HCT116 (cell line): Measurements from ENCODE around the gene SYNPO. TPM values are rescaled to one million over a fixed set of nuclear protein-coding genes. Genes with fewer than 3 reads are reported as not detected.

Experiments
- ATAC-seq: fragments of 200-7000 bp; cut with Tn5 transposase; 2 replicates; pipeline ENCODE4 v1.9.1; 2020; ENCODE audit warnings: mild to moderate bottlenecking, moderate library complexity
- Bru-seq: library from RNA; stranded (reverse); fragments of 400-500 nt; gene quantifications from one replicate; lab custom pipeline; 2021; lab: Mats Ljungman, UMichigan
- BruChase-seq, 2 experiments: library from RNA; stranded (reverse); fragments of 400-500 nt; gene quantifications; one replicate each; lab custom pipeline; 2021; lab: Mats Ljungman, UMichigan
- BruUV-seq: library from RNA; stranded (reverse); fragments of 400-500 nt; replicated peaks from 2 replicates; lab custom pipeline; 2021; lab: Mats Ljungman, UMichigan
- CTCF ChIA-PET: fragments of 300-600 bp; sonication (Branson Sonifier 250); formaldehyde crosslinking; loops from one replicate; lab custom pipeline; 2021; ENCODE audit warnings: antibody characterized with exemption; lab: Charles Lee
- POLR2A ChIA-PET: fragments of 300-600, 350-600 bp; sonication (Branson Sonifier 250); formaldehyde crosslinking; loops from one replicate; lab custom pipeline; 2021; ENCODE audit warnings: antibody characterized with exemption; lab: Charles Lee
- RAD21 ChIA-PET, 2 experiments: fragments of 300-600 bp; sonication (Branson Sonifier 250); formaldehyde crosslinking; loops; one replicate each; lab custom pipeline; 2023; ENCODE audit warnings: low total read pairs in 2 of 2; ENCODE audit not compliant: uncharacterized antibody in 2 of 2, unreplicated experiment in 2 of 2, low non-redundant PET in 1 of 2; lab: Charles Lee
- DNase-seq: peaks from one replicate; pipeline ENCODE4 v3.0.0-alpha.2; 2010; ENCODE audit warnings: low read depth, low spot score
- H2AFZ ChIP-seq: fragments of 200-600 bp; shearing (Covaris generic), sonication (generic); 2 replicates; pipeline ENCODE4 v1.6.1; 2017; ENCODE audit warnings: low read depth, mixed run types, mixed read lengths, antibody characterized with exemption, low read length; ENCODE audit not compliant: poor library complexity, severe bottlenecking
- H3K27ac ChIP-seq: 2 replicates; pipeline ENCODE4 v1.5.1; 2012; ENCODE audit warnings: low read depth, low read length
- H3K27me3 ChIP-seq: fragments of 200-600 bp; sonication (generic); 2 replicates; pipeline ENCODE4 v1.6.1; 2016; ENCODE audit warnings: mixed run types, low read length, mixed read lengths; ENCODE audit not compliant: insufficient read depth
- H3K36me3 ChIP-seq, 2 experiments: fragments of 200-500 bp in 1 of 2; fragments of 200-600 bp in 1 of 2; sonication (Bioruptor generic) in 1 of 2; sonication (generic) in 1 of 2; 2 replicates each; pipeline versions ENCODE4 v1.5.1 to v1.6.1; 2014 to 2016; ENCODE audit warnings: low read length in 2 of 2, inconsistent platforms in 1 of 2, mixed read lengths in 1 of 2, mixed run types in 1 of 2; ENCODE audit not compliant: insufficient read depth in 2 of 2, control insufficient read depth in 1 of 2
- H3K4me1 ChIP-seq, 2 experiments: fragments of 200-600 bp in 1 of 2; sonication (generic) in 1 of 2; 2 replicates each; pipeline versions ENCODE4 v1.5.1 to v1.6.1; 2012 to 2017; ENCODE audit warnings: low read length in 2 of 2, inconsistent platforms in 1 of 2, mild to moderate bottlenecking in 1 of 2, mixed read lengths in 1 of 2, mixed run types in 1 of 2, moderate library complexity in 1 of 2; ENCODE audit not compliant: insufficient read depth in 2 of 2, control insufficient read depth in 1 of 2
- H3K4me2 ChIP-seq: fragments of 200-600 bp; sonication (generic); 2 replicates; pipeline ENCODE4 v1.6.1; 2017; ENCODE audit warnings: mixed run types, low read length, mixed read lengths
- H3K4me3 ChIP-seq, 2 experiments: fragments of 200-600 bp in 1 of 2; sonication (generic) in 1 of 2; replicated peaks in 1 of 2; 2 replicates each; pipeline ENCODE4 v1.5.1; 2011 to 2016; ENCODE audit warnings: low read length in 2 of 2, control low read depth in 1 of 2, low read depth in 1 of 2, mild to moderate bottlenecking in 1 of 2, mixed read lengths in 1 of 2, mixed run types in 1 of 2
- H3K79me2 ChIP-seq: fragments of 200-600 bp; sonication (generic); 2 replicates; pipeline ENCODE4 v1.6.1; 2017; ENCODE audit warnings: mild to moderate bottlenecking, mixed run types, low read length, moderate library complexity, mixed read lengths; ENCODE audit not compliant: insufficient read depth
- H3K9ac ChIP-seq: fragments of 200-600 bp; sonication (generic); 2 replicates; pipeline ENCODE4 v1.6.1; 2016; ENCODE audit warnings: low read length, mixed read lengths
- H3K9me2 ChIP-seq: fragments of 200-600 bp; sonication (generic), shearing (Covaris generic); 2 replicates; pipeline ENCODE4 v1.6.1; 2017; ENCODE audit warnings: mixed run types, mild to moderate bottlenecking, moderate library complexity; ENCODE audit not compliant: insufficient read depth
- H3K9me3 ChIP-seq, 2 experiments: fragments of 200-500 bp in 1 of 2; fragments of 200-600 bp in 1 of 2; sonication (Bioruptor generic) in 1 of 2; sonication (generic) in 1 of 2; 2 replicates each; pipeline ENCODE4 v1.6.1; 2014 to 2017; ENCODE audit warnings: low read length in 2 of 2, mixed read lengths in 2 of 2, inconsistent platforms in 1 of 2, low read depth in 1 of 2, mild to moderate bottlenecking in 1 of 2, mixed run types in 1 of 2, moderate library complexity in 1 of 2; ENCODE audit not compliant: control insufficient read depth in 1 of 2, insufficient read depth in 1 of 2
- H4K20me1 ChIP-seq: fragments of 200-600 bp; sonication (generic), shearing (Covaris generic); 2 replicates; pipeline ENCODE4 v1.6.1; 2017; ENCODE audit warnings: mixed run types, mild to moderate bottlenecking, moderate library complexity; ENCODE audit not compliant: insufficient read depth
- intact Hi-C: fragments of 100-400 bp; cut with micrococcal nuclease; formaldehyde crosslinking; loops from 2 replicates; pipeline ENCODE4 v1.10.0; 2022
- long read RNA-seq: library from polyadenylated mRNA; unstranded; transcript quantifications from one replicate; pipeline ENCODE4 v2.0.0, GENCODE V29; 2021; ENCODE audit not compliant: unreplicated experiment
- polyA plus RNA-seq: library from polyadenylated mRNA; unstranded; fragments of >200 nt; gene quantifications from 2 replicates; pipeline ENCODE4 v1.2.1, GENCODE V29; 2012; ENCODE audit warnings: missing spikeins
- total RNA-seq: library from RNA; stranded (reverse); gene quantifications from one replicate; pipeline ENCODE4 v1.2.1, GENCODE V29; 2021; ENCODE audit not compliant: unreplicated experiment
- TF ChIP-seq, protein P1 (sequence below): IDR thresholded peaks from 2 replicates; pipeline ENCODE4 v1.6.1; 2011; ENCODE audit warnings: mild to moderate bottlenecking, low read length, moderate library complexity; ENCODE audit not compliant: insufficient replicate concordance; ENCODE audit errors: extremely low read depth

Gene SYNPO, protein sequence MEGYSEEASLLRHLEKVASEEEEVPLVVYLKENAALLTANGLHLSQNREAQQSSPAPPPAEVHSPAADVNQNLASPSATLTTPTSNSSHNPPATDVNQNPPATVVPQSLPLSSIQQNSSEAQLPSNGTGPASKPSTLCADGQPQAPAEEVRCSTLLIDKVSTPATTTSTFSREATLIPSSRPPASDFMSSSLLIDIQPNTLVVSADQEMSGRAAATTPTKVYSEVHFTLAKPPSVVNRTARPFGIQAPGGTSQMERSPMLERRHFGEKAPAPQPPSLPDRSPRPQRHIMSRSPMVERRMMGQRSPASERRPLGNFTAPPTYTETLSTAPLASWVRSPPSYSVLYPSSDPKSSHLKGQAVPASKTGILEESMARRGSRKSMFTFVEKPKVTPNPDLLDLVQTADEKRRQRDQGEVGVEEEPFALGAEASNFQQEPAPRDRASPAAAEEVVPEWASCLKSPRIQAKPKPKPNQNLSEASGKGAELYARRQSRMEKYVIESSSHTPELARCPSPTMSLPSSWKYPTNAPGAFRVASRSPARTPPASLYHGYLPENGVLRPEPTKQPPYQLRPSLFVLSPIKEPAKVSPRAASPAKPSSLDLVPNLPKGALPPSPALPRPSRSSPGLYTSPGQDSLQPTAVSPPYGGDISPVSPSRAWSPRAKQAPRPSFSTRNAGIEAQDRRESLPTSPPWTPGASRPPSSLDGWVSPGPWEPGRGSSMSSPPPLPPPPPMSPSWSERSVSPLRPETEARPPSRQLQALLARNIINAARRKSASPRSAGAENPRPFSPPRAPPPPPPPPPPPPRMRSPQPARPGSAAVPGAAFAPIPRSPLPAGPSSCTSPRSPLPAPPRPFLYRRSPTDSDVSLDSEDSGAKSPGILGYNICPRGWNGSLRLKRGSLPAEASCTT
- total RNA-seq = 8.2 TPM
- 7.5 and 8.6 TPM in 2 replicates for polyA plus RNA-seq
- percentile 46 among the genes with signal in this experiment for Bru-seq, nascent RNA
- BruChase-seq, experiment 1, labeled RNA remaining after a 6-hour chase = percentile 56 among the genes with signal in this experiment
- percentile 52 among the genes with signal in this experiment for BruChase-seq, experiment 2, labeled RNA remaining after a 2-hour chase
- long read RNA-seq, partial matches to known transcripts = 0 of 10 reads
- long read RNA-seq, other reads (novel, unspliced or antisense) = 10 of 10 reads

DNA sequence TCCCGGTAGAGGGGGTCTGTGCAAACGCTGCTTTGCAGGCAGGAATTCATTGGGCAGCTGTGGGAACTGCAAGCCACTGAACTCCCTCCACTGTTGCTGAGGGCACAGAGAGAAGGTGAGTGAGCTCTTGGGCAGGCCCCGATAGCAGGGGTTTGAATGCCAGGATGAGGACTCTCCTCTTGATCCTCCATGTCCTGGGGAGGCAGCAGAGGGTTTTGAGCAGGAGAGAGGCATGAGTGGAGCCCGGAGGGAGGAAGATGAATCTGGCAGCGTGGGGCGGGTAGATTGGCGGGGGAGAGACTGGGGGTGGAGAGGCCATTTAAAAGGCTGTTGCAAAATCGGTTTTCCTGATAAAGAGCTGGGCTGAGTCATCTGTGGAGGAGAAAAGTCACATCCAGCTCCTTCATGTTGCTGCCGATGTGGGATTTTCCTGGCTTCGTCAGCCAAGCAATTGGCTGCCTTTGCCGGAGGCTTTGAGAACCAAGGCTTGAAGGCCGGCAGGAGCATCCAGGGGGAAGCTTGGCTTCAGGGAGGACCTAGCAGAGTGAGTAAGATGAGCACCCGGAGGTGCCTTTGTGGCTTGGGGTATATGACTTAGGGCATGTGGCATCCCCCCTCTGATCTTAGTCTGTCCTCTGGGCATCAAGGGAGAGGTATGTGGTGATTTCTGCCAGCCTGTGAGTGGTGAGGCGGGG is at the start of gene SYNPO:
SYNPO (plus strand) TSS at position 350 of the 695 bp plus-strand sequence. CDS start 7,616 bp downstream, outside the sequence.
- BruUV-seq = no TSS peak
- RAD21 ChIA-PET = no interaction called here
- intact Hi-C loops = no loop called here
- no peaks in the 10 kb centered on the region for H3K27me3 ChIP-seq
- DNase-seq (no peak), ATAC-seq (no peak)
- TF ChIP-seq, protein P1, sequence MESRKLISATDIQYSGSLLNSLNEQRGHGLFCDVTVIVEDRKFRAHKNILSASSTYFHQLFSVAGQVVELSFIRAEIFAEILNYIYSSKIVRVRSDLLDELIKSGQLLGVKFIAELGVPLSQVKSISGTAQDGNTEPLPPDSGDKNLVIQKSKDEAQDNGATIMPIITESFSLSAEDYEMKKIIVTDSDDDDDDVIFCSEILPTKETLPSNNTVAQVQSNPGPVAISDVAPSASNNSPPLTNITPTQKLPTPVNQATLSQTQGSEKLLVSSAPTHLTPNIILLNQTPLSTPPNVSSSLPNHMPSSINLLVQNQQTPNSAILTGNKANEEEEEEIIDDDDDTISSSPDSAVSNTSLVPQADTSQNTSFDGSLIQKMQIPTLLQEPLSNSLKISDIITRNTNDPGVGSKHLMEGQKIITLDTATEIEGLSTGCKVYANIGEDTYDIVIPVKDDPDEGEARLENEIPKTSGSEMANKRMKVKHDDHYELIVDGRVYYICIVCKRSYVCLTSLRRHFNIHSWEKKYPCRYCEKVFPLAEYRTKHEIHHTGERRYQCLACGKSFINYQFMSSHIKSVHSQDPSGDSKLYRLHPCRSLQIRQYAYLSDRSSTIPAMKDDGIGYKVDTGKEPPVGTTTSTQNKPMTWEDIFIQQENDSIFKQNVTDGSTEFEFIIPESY = no peak
- POLR2A ChIA-PET = interaction anchor here (0.7 kb wide), 1 partner anchor 17 kb away, joined by 5 read pairs; no protein-coding TSS in a partner anchor
- no peaks in the 10 kb centered on the region for H3K79me2 ChIP-seq
- no peak within 1 kb of the TSS for H2AFZ ChIP-seq
- no peaks in the 10 kb centered on the region for H3K9me3 ChIP-seq
- H4K20me1 ChIP-seq = no peaks in the 10 kb centered on the region
- H3K4me2 ChIP-seq = peak within 1 kb of the TSS; percentile 67
- H3K4me1 ChIP-seq = peaks cover 77 to 97% of the 10 kb centered on the region in 2 experiments
- H3K36me3 ChIP-seq = no peaks in the 10 kb centered on the region
- no peak within 1 kb of the TSS for H3K9ac ChIP-seq
- no peaks in the 10 kb centered on the region for H3K9me2 ChIP-seq
- no peak within 1 kb of the TSS for H3K4me3 ChIP-seq
- H3K27ac ChIP-seq = no peak within 1 kb of the TSS
- CTCF ChIA-PET = interaction anchor here (0.8 to 1.3 kb wide), 2 partner anchors 12 to 16 kb away, joined by 3 to 4 read pairs; no protein-coding TSS in a partner anchor
